ENCODE data around the gene UPF2. TPM values are rescaled to one million over a fixed set of nuclear protein-coding genes. Genes with fewer than 3 reads are reported as not detected.

The UPF2 gene
- total RNA-seq, 1 donor from 2014 or later: 29.4 TPM

- intact Hi-C loops (cut with DNase I): no loop called here
- ATAC-seq (no peak), DNase-seq (ENCODE audit: low spot score) (no peak)
Measured at GRCh38 chr10:11919271-11919670, 123.3 kb downstream of the UPF2 start.

GRCh38 chr10:11918384-11918783, 124.2 kb downstream of the UPF2 start:
- ATAC-seq (no peak), DNase-seq (ENCODE audit: low spot score) (no peak)
- intact Hi-C loops (cut with DNase I): no loop called here

- ATAC-seq: peak; percentile 17
- intact Hi-C loops (cut with DNase I): no loop called here
Measured at GRCh38 chr10:11913079-11913641, 129.4 kb downstream of the UPF2 start.

GRCh38 chr10:11910102-11910501, 132.5 kb downstream of the UPF2 start:
- intact Hi-C loops (cut with DNase I): no loop called here
- DNase-seq (ENCODE audit: low spot score): peak; percentile 31
- ATAC-seq: no peak

More at GRCh38 chr10:11913079-11913641, 129.4 kb downstream of the UPF2 start:
- no peak for DNase-seq (ENCODE audit: low spot score)

- ATAC-seq (no peak), DNase-seq (ENCODE audit: low spot score) (peak; percentile 45)
- intact Hi-C loops (cut with DNase I): no loop called here
Measured at GRCh38 chr10:11909618-11910017, 133.0 kb downstream of the UPF2 start.

GRCh38 chr10:11908991-11909390, 133.6 kb downstream of the UPF2 start:
- peak; percentile 41 for DNase-seq (ENCODE audit: low spot score)
- ATAC-seq: no peak
- intact Hi-C loops (cut with DNase I): no loop called here

- no peak for ATAC-seq
Measured at GRCh38 chr10:11908536-11908935, 134.1 kb downstream of the UPF2 start.

GRCh38 chr10:11907914-11908313, 134.7 kb downstream of the UPF2 start:
- ATAC-seq (peak; percentile 36), DNase-seq (ENCODE audit: low spot score) (peak; percentile 52)
- intact Hi-C loops (cut with DNase I): no loop called here

More at GRCh38 chr10:11908536-11908935, 134.1 kb downstream of the UPF2 start:
- intact Hi-C loops (cut with DNase I): no loop called here
- DNase-seq (ENCODE audit: low spot score): no peak

GRCh38 chr10:11906714-11907113, 135.9 kb downstream of the UPF2 start:
- ATAC-seq (no peak), DNase-seq (ENCODE audit: low spot score) (no peak)
- intact Hi-C loops (cut with DNase I): no loop called here

- DNase-seq (ENCODE audit: low spot score): no peak
- no peak for ATAC-seq
- intact Hi-C loops (cut with DNase I): no loop called here
Measured at GRCh38 chr10:11902646-11903045, 140.0 kb downstream of the UPF2 start.

- intact Hi-C loops (cut with DNase I): no loop called here
- no peak for DNase-seq (ENCODE audit: low spot score)
- ATAC-seq: no peak
Measured at GRCh38 chr10:11901833-11902475, 140.7 kb downstream of the UPF2 start.

GRCh38 chr10:11901454-11901832, 141.2 kb downstream of the UPF2 start:
- ATAC-seq: no peak
- intact Hi-C loops (cut with DNase I): no loop called here

GRCh38 chr10:11901036-11901301, 141.6 kb downstream of the UPF2 start:
- ATAC-seq: no peak
- intact Hi-C loops (cut with DNase I): no loop called here
- no peak for DNase-seq (ENCODE audit: low spot score)

More at GRCh38 chr10:11901454-11901832, 141.2 kb downstream of the UPF2 start:
- no peak for DNase-seq (ENCODE audit: low spot score)

GRCh38 chr10:11899067-11899876, 143.3 kb downstream of the UPF2 start:
- ATAC-seq (no peak), DNase-seq (ENCODE audit: low spot score) (no peak)
- intact Hi-C loops (cut with DNase I): no loop called here

GRCh38 chr10:11898372-11899066, 144.1 kb downstream of the UPF2 start:
- DNase-seq (ENCODE audit: low spot score): no peak
- ATAC-seq: peak; percentile 15
- intact Hi-C loops (cut with DNase I): no loop called here

GRCh38 chr10:11898033-11898371, 144.6 kb downstream of the UPF2 start:
- intact Hi-C loops (cut with DNase I): no loop called here
- no peak for ATAC-seq
- DNase-seq (ENCODE audit: low spot score): no peak

- no peak for DNase-seq (ENCODE audit: low spot score)
- intact Hi-C loops (cut with DNase I): no loop called here
- no peak for ATAC-seq
Measured at GRCh38 chr10:11896549-11897200, 145.9 kb downstream of the UPF2 start.

- no peak for ATAC-seq
- intact Hi-C loops (cut with DNase I): no loop called here
- no peak for DNase-seq (ENCODE audit: low spot score)
Measured at GRCh38 chr10:11895598-11895997, 147.0 kb downstream of the UPF2 start.

GRCh38 chr10:11895108-11895466, 147.5 kb downstream of the UPF2 start:
- DNase-seq (ENCODE audit: low spot score) (no peak), ATAC-seq (no peak)
- intact Hi-C loops (cut with DNase I): no loop called here
